Natural killer cell (primary cell): ENCODE results near the gene BCL7A. TPM values are rescaled to one million over a fixed set of nuclear protein-coding genes. Genes with fewer than 3 reads are reported as not detected.
A peak's percentile ranks its signal among the peaks of the same experiment; 100 is the strongest.

ENCODE experiments used
- ATAC-seq, 3 donors: fragments of 150-1000 bp in 2 of 3; fragments of 200-7000 bp in 1 of 3; cut with Tn5 transposase; 1 replicate in 1 of 3; 2 replicates in 2 of 3; pipeline ENCODE4 v1.10.0; 2021; ENCODE audit warnings: mild to moderate bottlenecking in 2 of 3, moderate library complexity in 2 of 3
- DNase-seq, 2 donors: peaks; one replicate each; pipeline versions ENCODE4 v3.0.0 to v3.0.0-alpha.2; 2013 to 2021; ENCODE audit warnings: mixed read lengths in 1 of 2
- H3K27ac ChIP-seq: one replicate; pipeline ENCODE4 v1.5.1; 2013; ENCODE audit warnings: mild to moderate bottlenecking, low read length
- H3K27me3 ChIP-seq: one replicate; pipeline ENCODE4 v1.6.1; 2013; ENCODE audit warnings: low read length; ENCODE audit not compliant: control insufficient read depth, insufficient read depth
- H3K36me3 ChIP-seq: one replicate; pipeline ENCODE4 v1.6.1; 2013; ENCODE audit warnings: low read length; ENCODE audit not compliant: control insufficient read depth, insufficient read depth
- H3K4me1 ChIP-seq: one replicate; pipeline ENCODE4 v1.6.1; 2013; ENCODE audit warnings: low read length; ENCODE audit not compliant: control insufficient read depth, insufficient read depth
- H3K4me3 ChIP-seq: one replicate; pipeline ENCODE4 v1.5.1; 2013; ENCODE audit warnings: low read length
- H3K9me3 ChIP-seq: one replicate; pipeline ENCODE4 v1.6.1; 2013; ENCODE audit warnings: low read length; ENCODE audit not compliant: control insufficient read depth, insufficient read depth
- H3K27ac Mint-ChIP-seq, 2 donors: one replicate each; pipeline ENCODE4 v1.8.0; 2022; ENCODE audit warnings: mild to moderate bottlenecking in 2 of 2, mixed read lengths in 2 of 2, moderate library complexity in 1 of 2
- H3K27me3 Mint-ChIP-seq, 2 donors: one replicate each; pipeline ENCODE4 v1.8.0; 2022; ENCODE audit warnings: low read depth in 2 of 2, mixed read lengths in 2 of 2
- H3K36me3 Mint-ChIP-seq: one replicate; pipeline ENCODE4 v1.8.0; 2022; ENCODE audit warnings: mixed read lengths
- H3K4me1 Mint-ChIP-seq, 2 donors: one replicate each; pipeline ENCODE4 v1.8.0; 2022; ENCODE audit warnings: mixed read lengths in 2 of 2
- H3K4me3 Mint-ChIP-seq: one replicate; pipeline ENCODE4 v1.8.0; 2022; ENCODE audit warnings: mild to moderate bottlenecking, moderate library complexity, mixed read lengths
- H3K9me3 Mint-ChIP-seq, 2 donors: one replicate each; pipeline ENCODE4 v1.8.0; 2022; ENCODE audit warnings: mixed read lengths in 2 of 2
- WGBS: methylation state at CpG from one replicate; pipeline ENCODE4 v1.1.7; 2013; ENCODE audit warnings: missing lambda C conversion rate; ENCODE audit not compliant: insufficient coverage; 5-methylcytosine and 5-hydroxymethylcytosine counted together
- intact Hi-C: fragments of 100-400 bp; cut with micrococcal nuclease; formaldehyde crosslinking; loops from one replicate; pipeline ENCODE4 v1.14.2; 2022
- total RNA-seq, 4 donors: library from RNA; stranded (reverse); fragments of 120-200 nt in 1 of 4; gene quantifications; one replicate each; pipeline versions ENCODE4 v1.2.3 to v1.2.4, GENCODE V29; 2013 to 2022
- TF ChIP-seq, protein P1 (sequence below): fragments of 200-600 bp; IDR thresholded peaks from one replicate; pipeline ENCODE4 v1.8.0; 2022; ENCODE audit warnings: antibody characterized with exemption

The BCL7A gene
- total RNA-seq, 3 donors from 2014 or later (not counting 1 experiment from before 2014, with no cell fraction given), result 0.85 to 1.1 (median 0.96) TPM

DNA sequence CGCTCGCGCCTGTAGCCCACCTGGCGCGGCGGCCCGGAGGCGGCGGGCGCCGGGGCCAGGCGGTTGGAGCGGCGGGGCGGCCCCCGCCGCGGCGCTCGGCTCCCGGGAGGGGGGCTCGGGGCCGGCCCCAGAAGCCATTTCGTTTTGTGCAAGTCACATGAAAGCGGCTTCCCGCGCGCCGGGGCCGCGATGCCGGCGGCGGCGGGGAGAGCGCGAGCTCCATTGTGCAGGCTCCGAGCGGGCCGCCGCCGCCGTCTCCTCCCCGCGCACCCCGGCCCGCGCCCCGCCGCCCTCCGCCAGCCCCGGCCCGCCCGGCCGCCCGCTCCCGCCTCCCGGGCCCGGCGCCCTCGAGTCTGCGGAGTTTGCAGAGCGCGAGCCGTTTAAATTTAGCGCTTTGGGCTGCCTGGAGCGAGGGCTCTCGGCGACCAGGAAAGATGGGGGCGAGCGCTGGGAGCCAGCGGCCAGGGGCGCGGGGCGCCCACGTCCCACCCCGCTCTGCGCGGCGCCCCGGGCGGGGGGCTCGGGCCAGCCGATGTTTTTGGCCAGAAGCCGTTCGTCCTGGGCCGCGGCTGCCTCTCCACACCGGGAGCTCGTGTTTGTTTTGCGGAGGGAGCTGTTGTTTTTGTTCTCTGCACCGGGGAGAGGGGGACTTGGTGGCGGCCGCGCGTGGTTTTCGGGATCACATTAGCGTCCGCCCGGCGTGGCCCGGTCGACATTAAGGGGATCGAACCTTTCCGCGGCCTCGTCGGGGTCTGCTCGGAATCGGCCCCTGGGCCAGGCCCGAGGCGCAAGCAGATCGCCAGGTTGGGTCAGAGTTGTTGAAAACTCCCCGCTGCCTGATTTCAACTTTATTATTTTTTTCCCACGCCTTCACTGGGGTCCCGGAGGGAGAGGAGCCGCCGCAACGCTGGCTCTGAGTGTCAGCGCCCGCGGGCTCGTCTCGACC, 982 bp downstream of the BCL7A start:
- Mint-ChIP-seq H3K9me3 (no peaks in the 10 kb centered on the region), H3K27me3 (peaks cover 22 to 29% of the 10 kb centered on the region in 2 donors), H3K4me1 (peaks cover 0 to 9% of the 10 kb centered on the region in 2 donors), H3K36me3 (no peaks in the 10 kb centered on the region), H3K4me3 (peak overlapping the region; percentile 82), H3K27ac (no peak overlapping the region)
- H3K36me3 ChIP-seq, result no peaks in the 10 kb centered on the region
- H3K27me3 ChIP-seq, result peaks cover 13% of the 10 kb centered on the region
- peaks cover 17% of the 10 kb centered on the region for H3K4me1 ChIP-seq
- DNase-seq (peak in 1 of 2 donors; percentile 56), ATAC-seq (peak in 2 of 3 donors; percentile 37 to 40)
- H3K9me3 ChIP-seq, result no peaks in the 10 kb centered on the region
- no peak overlapping the region for H3K27ac ChIP-seq
- under 1% methylated on average over 124 of the region's 124 CpGs for WGBS
- TF ChIP-seq, protein P1, sequence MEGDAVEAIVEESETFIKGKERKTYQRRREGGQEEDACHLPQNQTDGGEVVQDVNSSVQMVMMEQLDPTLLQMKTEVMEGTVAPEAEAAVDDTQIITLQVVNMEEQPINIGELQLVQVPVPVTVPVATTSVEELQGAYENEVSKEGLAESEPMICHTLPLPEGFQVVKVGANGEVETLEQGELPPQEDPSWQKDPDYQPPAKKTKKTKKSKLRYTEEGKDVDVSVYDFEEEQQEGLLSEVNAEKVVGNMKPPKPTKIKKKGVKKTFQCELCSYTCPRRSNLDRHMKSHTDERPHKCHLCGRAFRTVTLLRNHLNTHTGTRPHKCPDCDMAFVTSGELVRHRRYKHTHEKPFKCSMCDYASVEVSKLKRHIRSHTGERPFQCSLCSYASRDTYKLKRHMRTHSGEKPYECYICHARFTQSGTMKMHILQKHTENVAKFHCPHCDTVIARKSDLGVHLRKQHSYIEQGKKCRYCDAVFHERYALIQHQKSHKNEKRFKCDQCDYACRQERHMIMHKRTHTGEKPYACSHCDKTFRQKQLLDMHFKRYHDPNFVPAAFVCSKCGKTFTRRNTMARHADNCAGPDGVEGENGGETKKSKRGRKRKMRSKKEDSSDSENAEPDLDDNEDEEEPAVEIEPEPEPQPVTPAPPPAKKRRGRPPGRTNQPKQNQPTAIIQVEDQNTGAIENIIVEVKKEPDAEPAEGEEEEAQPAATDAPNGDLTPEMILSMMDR, result no peak
- intact Hi-C loops, result no loop called here
- H3K4me3 ChIP-seq, result peak overlapping the region; percentile 47

DNA sequence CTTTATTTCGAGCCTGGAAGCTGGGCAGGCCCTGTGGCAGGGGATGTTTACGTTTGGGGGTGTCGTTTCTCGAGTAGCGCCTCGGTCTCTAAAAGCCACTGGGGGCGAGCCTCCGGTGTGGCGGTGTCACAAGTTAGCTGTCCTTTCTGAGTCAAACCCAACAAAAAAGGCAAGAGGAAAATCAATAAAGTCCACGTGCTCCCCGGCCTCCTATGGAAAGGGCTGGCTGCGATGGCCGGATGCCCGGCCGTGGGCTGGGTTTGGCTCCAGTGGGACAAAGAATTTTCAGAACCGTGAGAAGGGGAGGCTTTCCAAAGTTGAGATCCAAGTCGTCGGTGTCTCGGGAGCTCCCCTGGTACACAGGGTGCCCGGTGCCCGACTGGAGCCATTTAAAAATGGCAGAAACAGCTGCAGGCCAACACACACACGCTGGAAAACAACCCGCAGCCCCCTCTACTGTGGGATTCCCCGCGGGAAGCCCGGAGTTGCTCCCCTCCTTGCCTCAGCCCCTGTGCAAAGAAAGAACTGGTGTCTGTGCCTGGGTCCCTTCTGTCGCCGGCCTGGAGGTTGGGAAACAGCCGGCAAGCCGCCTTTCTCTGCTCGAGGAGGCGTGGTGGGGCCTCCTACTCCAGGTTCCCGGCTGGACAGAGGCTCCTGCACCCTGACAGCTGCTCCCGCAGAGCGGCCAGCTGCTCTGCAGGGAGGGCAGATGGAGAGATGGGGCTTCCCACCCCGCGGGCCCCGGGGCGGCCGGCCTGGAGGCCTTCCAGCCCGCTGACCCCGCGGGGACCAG, 1.9 kb downstream of the BCL7A start:
- Histone ChIP-seq H3K27me3 (peaks cover 13% of the 10 kb centered on the region), H3K36me3 (no peaks in the 10 kb centered on the region), H3K9me3 (no peaks in the 10 kb centered on the region), H3K4me1 (peaks cover 22% of the 10 kb centered on the region), H3K27ac (no peak overlapping the region), H3K4me3 (peak overlapping the region; percentile 47)
- TF ChIP-seq, protein P1, result no peak
- H3K27me3 Mint-ChIP-seq, result peaks cover 24 to 27% of the 10 kb centered on the region in 2 donors
- peak overlapping the region; percentile 82 for H3K4me3 Mint-ChIP-seq
- no peaks in the 10 kb centered on the region for H3K36me3 Mint-ChIP-seq
- intact Hi-C loops, result no loop called here
- H3K4me1 Mint-ChIP-seq, result peaks cover 2 to 12% of the 10 kb centered on the region in 2 donors
- WGBS, result 32% methylated on average over 43 of the region's 43 CpGs
- H3K9me3 Mint-ChIP-seq, result no peaks in the 10 kb centered on the region
- H3K27ac Mint-ChIP-seq, result no peak overlapping the region
- DNase-seq (no peak), ATAC-seq (peak in 2 of 3 donors; percentile 21 to 43)

- DNase-seq (no peak), ATAC-seq (no peak)
- no peaks in the 10 kb centered on the region for H3K36me3 ChIP-seq
- Mint-ChIP-seq H3K36me3 (no peaks in the 10 kb centered on the region), H3K9me3 (no peaks in the 10 kb centered on the region), H3K27me3 (peaks cover 26 to 31% of the 10 kb centered on the region in 2 donors), H3K27ac (no peak overlapping the region), H3K4me1 (peaks cover 10 to 20% of the 10 kb centered on the region in 2 donors), H3K4me3 (no peak overlapping the region)
- no peaks in the 10 kb centered on the region for H3K9me3 ChIP-seq
- no peak overlapping the region for H3K4me3 ChIP-seq
- H3K27ac ChIP-seq, result no peak overlapping the region
- peaks cover 13% of the 10 kb centered on the region for H3K27me3 ChIP-seq
- intact Hi-C loops, result no loop called here
- 67% methylated on average over 12 of the region's 16 CpGs for WGBS
- TF ChIP-seq, protein P1, result no peak
- peaks cover 29% of the 10 kb centered on the region for H3K4me1 ChIP-seq
Measured at GRCh38 chr12:122024132-122024785, 2.6 kb downstream of the BCL7A start.
